Astrocyte of the cerebellum (primary cell): ENCODE data around the gene NELFB.
A peak's percentile ranks its signal among the peaks of the same experiment; 100 is the strongest.

Experiments
- DNase-seq: peaks from one replicate; pipeline ENCODE4 v3.0.0-alpha.2; 2011; ENCODE audit warnings: low read depth
- H3K4me3 ChIP-seq: 2 replicates; pipeline ENCODE4 v1.5.1; 2011; ENCODE audit warnings: mild to moderate bottlenecking, low read depth, low read length, moderate library complexity
- in situ Hi-C: cut with HindIII; loops from 2 replicates; pipeline ENCODE4 v1.10.0; 2017; ENCODE audit warnings: low sequenced_read_pairs
- TF ChIP-seq, protein P1 (sequence below): IDR thresholded peaks from 2 replicates; pipeline ENCODE4 v1.5.1; 2012; ENCODE audit warnings: low read length, low read depth, moderate library complexity, mild to moderate bottlenecking; ENCODE audit errors: missing control alignments

NELFB gene

DNA sequence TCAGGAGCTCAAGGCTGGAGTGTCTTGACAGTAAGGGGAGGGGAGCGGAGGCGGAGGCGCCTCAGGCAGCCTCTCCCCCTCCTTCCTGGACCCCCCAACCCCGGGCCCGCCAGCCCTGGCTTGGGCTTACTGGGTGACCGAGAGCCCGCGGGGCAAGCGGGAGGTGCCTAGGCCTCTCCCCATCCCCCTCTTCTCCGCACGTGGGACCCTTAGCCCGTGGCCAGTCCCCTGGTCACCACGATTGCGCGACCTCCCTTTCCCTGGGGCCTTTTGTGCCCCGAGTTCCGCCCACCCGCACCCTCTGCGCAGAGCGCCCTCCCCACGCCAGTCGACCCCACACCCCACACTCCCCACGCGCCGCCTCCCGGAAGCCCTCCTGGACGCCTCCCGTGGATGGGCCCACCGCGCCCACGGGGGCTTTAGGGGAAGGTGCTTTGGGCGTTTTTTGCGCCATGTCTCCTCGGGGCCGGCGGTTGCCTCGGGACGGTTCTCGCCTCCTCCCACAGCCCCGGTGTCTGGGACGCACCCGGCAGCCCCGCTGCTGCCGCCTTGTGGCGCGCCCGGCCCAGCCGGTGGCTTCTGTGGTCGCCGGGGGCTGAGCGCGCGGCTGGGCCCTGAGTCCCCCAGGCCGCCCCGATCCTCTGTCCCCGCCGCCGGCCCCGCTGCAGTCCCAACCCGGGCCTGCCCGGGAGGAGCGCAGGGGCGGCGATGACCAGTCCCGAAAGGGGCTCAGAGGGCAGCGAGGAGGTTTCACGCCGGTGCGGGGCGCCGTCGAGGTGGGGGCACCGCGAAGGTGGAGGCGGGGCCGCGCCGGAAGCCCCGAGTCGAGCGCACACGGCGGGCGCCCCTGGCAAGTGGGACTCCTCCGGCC is 25.6 kb downstream of the NELFB start:
- in situ Hi-C loops: no loop called here
- DNase-seq: no peak
- TF ChIP-seq, protein P1, sequence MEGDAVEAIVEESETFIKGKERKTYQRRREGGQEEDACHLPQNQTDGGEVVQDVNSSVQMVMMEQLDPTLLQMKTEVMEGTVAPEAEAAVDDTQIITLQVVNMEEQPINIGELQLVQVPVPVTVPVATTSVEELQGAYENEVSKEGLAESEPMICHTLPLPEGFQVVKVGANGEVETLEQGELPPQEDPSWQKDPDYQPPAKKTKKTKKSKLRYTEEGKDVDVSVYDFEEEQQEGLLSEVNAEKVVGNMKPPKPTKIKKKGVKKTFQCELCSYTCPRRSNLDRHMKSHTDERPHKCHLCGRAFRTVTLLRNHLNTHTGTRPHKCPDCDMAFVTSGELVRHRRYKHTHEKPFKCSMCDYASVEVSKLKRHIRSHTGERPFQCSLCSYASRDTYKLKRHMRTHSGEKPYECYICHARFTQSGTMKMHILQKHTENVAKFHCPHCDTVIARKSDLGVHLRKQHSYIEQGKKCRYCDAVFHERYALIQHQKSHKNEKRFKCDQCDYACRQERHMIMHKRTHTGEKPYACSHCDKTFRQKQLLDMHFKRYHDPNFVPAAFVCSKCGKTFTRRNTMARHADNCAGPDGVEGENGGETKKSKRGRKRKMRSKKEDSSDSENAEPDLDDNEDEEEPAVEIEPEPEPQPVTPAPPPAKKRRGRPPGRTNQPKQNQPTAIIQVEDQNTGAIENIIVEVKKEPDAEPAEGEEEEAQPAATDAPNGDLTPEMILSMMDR: peak; percentile 38
- no peak overlapping the region for H3K4me3 ChIP-seq

DNA sequence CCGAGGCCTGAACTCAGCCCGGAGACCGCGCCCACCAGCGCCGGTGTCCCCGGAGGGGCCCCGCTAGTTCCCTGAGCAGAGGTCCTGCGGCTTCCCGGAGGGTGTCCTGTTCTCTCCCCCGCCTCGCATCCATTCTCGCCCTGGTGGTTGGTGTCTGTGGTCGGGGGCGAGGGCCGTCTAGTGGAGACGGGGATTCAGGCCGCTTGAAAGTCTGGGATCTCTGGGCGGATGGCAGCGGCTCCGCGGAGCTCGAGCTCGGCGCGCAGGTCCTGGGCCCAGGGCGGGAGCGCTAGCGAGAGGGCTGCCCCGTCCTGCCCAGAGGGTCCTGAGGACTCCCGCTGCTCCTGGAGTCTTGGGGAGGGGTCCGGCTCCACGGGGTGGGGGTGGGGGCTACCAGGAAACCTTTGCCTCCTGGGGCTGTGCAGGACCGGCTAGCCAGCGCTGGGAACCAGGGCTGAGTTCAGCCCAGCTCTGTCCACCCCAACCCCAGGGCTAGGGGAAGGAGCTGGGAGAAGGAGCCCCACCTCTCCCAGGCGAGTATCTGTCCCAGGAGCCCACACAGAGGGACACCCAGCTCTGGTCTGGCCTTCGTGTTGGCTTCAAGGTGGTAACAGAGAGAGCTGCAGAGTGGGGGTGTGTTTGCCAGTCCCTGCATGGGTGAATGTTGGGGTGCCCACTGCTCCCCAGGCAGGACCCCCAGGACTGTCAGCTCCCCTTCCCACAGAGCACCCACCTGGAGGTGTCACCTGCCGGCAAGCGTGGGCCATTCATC is 26.4 kb downstream of the NELFB start:
- H3K4me3 ChIP-seq: no peak overlapping the region
- TF ChIP-seq, protein P1: no peak
- in situ Hi-C loops: no loop called here
- DNase-seq: no peak

DNA sequence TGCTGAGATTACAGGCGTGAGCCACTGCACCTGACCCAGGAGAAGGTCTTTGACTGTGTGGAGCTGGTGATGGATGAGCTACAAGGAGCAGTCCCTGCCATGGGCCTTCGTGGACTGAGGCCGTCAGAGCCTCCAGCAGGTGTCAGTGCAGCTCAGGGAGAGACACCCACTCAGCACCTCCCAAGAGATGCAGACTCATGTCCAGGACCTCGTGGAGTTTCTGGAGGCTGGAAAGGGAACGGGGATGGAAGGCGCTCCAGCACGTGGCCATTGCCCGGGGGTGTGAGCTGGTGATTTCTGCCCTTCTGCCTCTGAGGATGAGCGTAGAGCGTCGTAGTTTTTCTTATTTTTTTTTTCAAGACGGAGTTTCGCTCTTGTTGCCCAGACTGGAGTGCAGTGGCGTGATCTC is 31.9 kb downstream of the NELFB start:
- TF ChIP-seq, protein P1: peak; percentile 69
- DNase-seq: no peak
- H3K4me3 ChIP-seq: no peak overlapping the region
- in situ Hi-C loops: no loop called here

DNA sequence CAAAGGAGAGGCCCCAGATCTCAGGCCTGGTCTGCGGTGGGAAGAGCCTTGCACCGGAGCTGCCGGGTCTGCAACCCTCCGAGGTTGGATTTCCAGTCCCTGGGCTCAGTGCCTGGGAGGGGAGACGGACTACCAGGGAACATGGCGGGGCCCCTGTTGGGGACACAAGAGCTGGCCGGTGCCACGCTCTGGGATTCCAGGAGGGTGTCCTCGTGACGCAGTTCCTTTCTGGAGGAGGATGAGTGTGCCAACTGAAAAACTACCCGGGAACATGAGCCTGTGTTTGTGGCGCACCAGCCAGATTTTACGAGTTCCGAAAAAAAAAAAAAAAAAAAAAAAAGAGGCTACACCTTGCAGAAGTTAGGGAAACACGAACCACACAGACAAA is 38.0 kb downstream of the NELFB start:
- in situ Hi-C loops: no loop called here
- no peak for DNase-seq
- no peak overlapping the region for H3K4me3 ChIP-seq
- TF ChIP-seq, protein P1: no peak

DNA sequence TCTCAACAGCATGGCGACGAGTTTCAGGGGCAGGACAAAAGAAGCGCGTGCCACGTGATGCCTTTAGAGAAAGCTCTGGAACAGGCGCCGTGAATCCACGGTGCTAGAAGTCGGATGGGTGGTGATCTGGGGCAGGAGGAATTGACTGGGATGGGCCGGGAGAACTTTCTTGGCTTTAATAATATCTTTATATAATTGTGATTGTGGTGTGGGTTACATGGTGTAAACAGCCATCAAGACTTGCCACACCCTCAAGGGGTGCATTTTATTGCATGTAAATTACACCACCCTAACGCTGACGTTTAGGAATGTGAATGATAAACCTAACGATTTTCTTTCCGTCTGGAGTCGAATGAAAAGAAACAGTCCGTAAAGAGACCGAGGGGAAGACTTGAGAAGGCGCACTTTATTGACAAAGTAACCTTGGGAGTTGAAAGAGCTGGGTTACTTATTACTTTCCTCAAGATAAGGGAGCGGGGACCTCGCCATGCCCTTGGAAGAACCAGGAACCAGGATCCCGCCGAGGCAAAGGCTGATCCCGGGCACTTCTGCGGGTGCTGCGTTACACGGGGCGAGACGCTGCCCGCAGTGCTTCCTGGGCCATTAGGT is 38.5 kb downstream of the NELFB start:
- DNase-seq: no peak
- TF ChIP-seq, protein P1: no peak
- H3K4me3 ChIP-seq: no peak overlapping the region
- in situ Hi-C loops: no loop called here

DNA sequence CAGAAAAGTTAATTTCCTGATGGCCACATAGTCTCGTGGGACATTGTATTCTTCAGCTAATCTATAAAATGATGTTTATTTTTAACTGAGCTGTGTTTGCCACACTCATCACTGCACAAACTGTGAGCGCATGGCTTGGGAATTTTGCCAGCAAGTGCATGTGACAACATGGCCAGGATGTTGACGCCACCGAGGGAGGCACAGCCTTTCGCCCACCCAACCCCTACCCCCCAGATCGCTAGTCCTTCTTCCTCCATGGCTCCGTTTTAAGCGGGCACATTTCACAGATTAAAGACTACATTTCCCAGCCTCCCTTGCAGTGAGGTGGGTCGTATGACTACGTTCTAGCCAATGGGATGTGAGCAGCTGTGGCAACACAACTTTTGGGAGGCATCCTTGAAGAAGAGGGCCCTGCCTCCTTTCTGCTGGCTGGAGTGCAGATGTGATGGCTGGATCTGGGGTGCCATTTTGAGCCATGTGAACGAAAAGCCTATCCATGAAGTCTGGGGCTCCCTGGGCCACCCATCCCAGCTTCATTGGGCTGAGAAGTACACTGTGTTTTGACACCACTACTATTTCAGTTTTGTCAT is 39.1 kb downstream of the NELFB start:
- H3K4me3 ChIP-seq: no peak overlapping the region
- no peak for DNase-seq
- in situ Hi-C loops: no loop called here
- TF ChIP-seq, protein P1: no peak
